Raji (cell line): ENCODE measurements around the gene MTHFD1L.

ENCODE experiments used
- POLR2A ChIP-seq: IDR thresholded peaks from 2 replicates; pipeline ENCODE4 v1.6.1; 2011; ENCODE audit warnings: low read depth, low read length, control low read depth; ENCODE audit not compliant: insufficient read depth

The MTHFD1L gene

GRCh38 chr6:150981669-150982068 is 116.2 kb downstream of the MTHFD1L start:
- TF ChIP-seq POLR2A: no peak

GRCh38 chr6:150987371-150987828 is 121.9 kb downstream of the MTHFD1L start:
- no peak for TF ChIP-seq POLR2A

- TF ChIP-seq POLR2A: no peak
These were observed 122.5 kb downstream of the MTHFD1L start for GRCh38 chr6:150987855-150988464.

- TF ChIP-seq POLR2A: no peak
These were observed 126.0 kb downstream of the MTHFD1L start for GRCh38 chr6:150991487-150991886.

GRCh38 chr6:150992262-150992661 is 126.8 kb downstream of the MTHFD1L start:
- TF ChIP-seq POLR2A: no peak

GRCh38 chr6:150992703-150993102 is 127.2 kb downstream of the MTHFD1L start:
- no peak for TF ChIP-seq POLR2A

GRCh38 chr6:150993253-150993652 is 127.8 kb downstream of the MTHFD1L start:
- TF ChIP-seq POLR2A: no peak

- no peak for TF ChIP-seq POLR2A
These were observed 128.5 kb downstream of the MTHFD1L start for GRCh38 chr6:150994026-150994425.

- TF ChIP-seq POLR2A: no peak
These were observed 131.5 kb downstream of the MTHFD1L start for GRCh38 chr6:150996968-150997367.

GRCh38 chr6:150999107-150999506 is 133.6 kb downstream of the MTHFD1L start:
- TF ChIP-seq POLR2A: no peak

GRCh38 chr6:150999576-150999975 is 134.1 kb downstream of the MTHFD1L start:
- TF ChIP-seq POLR2A: no peak

GRCh38 chr6:151001387-151002056 is 136.0 kb downstream of the MTHFD1L start:
- no peak for TF ChIP-seq POLR2A

- no peak for TF ChIP-seq POLR2A
These were observed 136.6 kb downstream of the MTHFD1L start for GRCh38 chr6:151002057-151002450.

- no peak for TF ChIP-seq POLR2A
These were observed 137.0 kb downstream of the MTHFD1L start for GRCh38 chr6:151002491-151002935.

GRCh38 chr6:151004383-151005024 is 139.0 kb downstream of the MTHFD1L start:
- TF ChIP-seq POLR2A: no peak

GRCh38 chr6:151005164-151005563 is 139.7 kb downstream of the MTHFD1L start:
- TF ChIP-seq POLR2A: no peak
